HEK293 (cell line): ENCODE results near the gene PLCB1.

ENCODE experiments used
- CTCF ChIA-PET: fragments of 350-600 bp; formaldehyde crosslinking; extraction: SDS; loops from one replicate; lab custom pipeline; 2021; ENCODE audit warnings: antibody characterized with exemption; lab: Yijun Ruan, JAX
- POLR2A ChIA-PET: fragments of 300-600 bp; formaldehyde crosslinking; extraction: SDS; loops from one replicate; lab custom pipeline; 2020; ENCODE audit warnings: antibody characterized with exemption, inconsistent platforms; lab: Yijun Ruan, JAX
- H3K27ac ChIP-seq: fragments of 200-500 bp; sonication (Bioruptor generic); 2 replicates; pipeline ENCODE4 v1.5.1; 2014; ENCODE audit warnings: low read depth, low read length, control low read depth, inconsistent platforms; ENCODE audit errors: extremely low read depth
- H3K36me3 ChIP-seq, 2 experiments: fragments of 200-500 bp in 1 of 2; sonication (Bioruptor generic) in 1 of 2; 1 replicate in 1 of 2; 2 replicates in 1 of 2; pipeline ENCODE4 v1.5.1; 2014 to 2017; ENCODE audit warnings: inconsistent platforms in 2 of 2, low read length in 2 of 2; ENCODE audit not compliant: control insufficient read depth in 2 of 2, insufficient read depth in 1 of 2
- H3K4me1 ChIP-seq: fragments of 200-500 bp; sonication (Bioruptor generic); 2 replicates; pipeline ENCODE4 v1.5.1; 2014; ENCODE audit warnings: mild to moderate bottlenecking, low read length, inconsistent platforms; ENCODE audit not compliant: control insufficient read depth, insufficient read depth
- H3K4me3 ChIP-seq: 2 replicates; pipeline ENCODE4 v1.5.1; 2011; ENCODE audit warnings: low read depth, mild to moderate bottlenecking, control low read depth, low read length, moderate library complexity
- H3K9me3 ChIP-seq: fragments of 200-500 bp; sonication (Bioruptor generic); 2 replicates; pipeline ENCODE4 v1.5.1; 2014; ENCODE audit warnings: low read depth, low read length, inconsistent platforms; ENCODE audit not compliant: control insufficient read depth, insufficient read depth
- BCL11B ChIP-seq: fragments of 450-650 bp; formaldehyde crosslinking; IDR thresholded peaks from 2 replicates; pipeline ENCODE4 v1.5.1; 2016; ENCODE audit warnings: low read depth, missing biosample characterization, missing genetic modification characterization
- HOXA7 ChIP-seq: sonication (generic); formaldehyde crosslinking; IDR thresholded peaks from 2 replicates; pipeline ENCODE4 v1.8.1; 2022; ENCODE audit warnings: missing genetic modification reagents, borderline replicate concordance
- KLF10 ChIP-seq: fragments of 450-650 bp; IDR thresholded peaks from 2 replicates; pipeline ENCODE4 v1.5.1; 2018; ENCODE audit warnings: missing biosample characterization, mild to moderate bottlenecking, missing genetic modification characterization
- TRIM28 ChIP-seq: IDR thresholded peaks from 2 replicates; pipeline ENCODE4 v1.6.1; 2011; ENCODE audit warnings: low read length, control low read depth, borderline replicate concordance
- ZBTB48 ChIP-seq: fragments of 450-650 bp; formaldehyde crosslinking; IDR thresholded peaks from 2 replicates; pipeline ENCODE4 v1.5.1; 2016; ENCODE audit warnings: missing biosample characterization, missing genetic modification characterization
- ZFP69B ChIP-seq: fragments of 450-650 bp; formaldehyde crosslinking; IDR thresholded peaks from 2 replicates; pipeline ENCODE4 v1.5.1; 2016; ENCODE audit warnings: missing biosample characterization, missing genetic modification characterization
- ZNF121 ChIP-seq: fragments of 450-650 bp; formaldehyde crosslinking; IDR thresholded peaks from 2 replicates; pipeline ENCODE4 v1.5.1; 2016; ENCODE audit warnings: missing biosample characterization, missing genetic modification characterization
- ZNF140 ChIP-seq: fragments of 450-650 bp; formaldehyde crosslinking; IDR thresholded peaks from 2 replicates; pipeline ENCODE4 v1.5.1; 2016; ENCODE audit warnings: missing biosample characterization, missing genetic modification characterization
- ZNF175 ChIP-seq: fragments of 450-650 bp; formaldehyde crosslinking; IDR thresholded peaks from 2 replicates; pipeline ENCODE4 v1.5.1; 2016; ENCODE audit warnings: missing biosample characterization, missing genetic modification characterization
- ZNF19 ChIP-seq: fragments of 450-650 bp; formaldehyde crosslinking; IDR thresholded peaks from 2 replicates; pipeline ENCODE4; 2016; ENCODE audit warnings: missing biosample characterization, missing genetic modification characterization, low read depth
- ZNF354C ChIP-seq: fragments of 450-650 bp; formaldehyde crosslinking; IDR thresholded peaks from 2 replicates; pipeline ENCODE4 v1.5.1; 2016; ENCODE audit warnings: missing biosample characterization, missing genetic modification characterization, low read depth, borderline replicate concordance
- ZNF473 ChIP-seq: fragments of 450-650 bp; formaldehyde crosslinking; IDR thresholded peaks from 2 replicates; pipeline ENCODE4 v1.5.1; 2017; ENCODE audit warnings: missing biosample characterization, missing genetic modification characterization
- ZNF510 ChIP-seq: fragments of 450-650 bp; formaldehyde crosslinking; IDR thresholded peaks from 2 replicates; pipeline ENCODE4 v1.5.1; 2018; ENCODE audit warnings: mild to moderate bottlenecking, missing genetic modification characterization, missing biosample characterization; ENCODE audit not compliant: insufficient replicate concordance
- ZNF560 ChIP-seq: fragments of 450-650 bp; formaldehyde crosslinking; IDR thresholded peaks from 2 replicates; pipeline ENCODE4 v1.5.1; 2017; ENCODE audit warnings: missing biosample characterization, missing genetic modification characterization, borderline replicate concordance
- ZNF658 ChIP-seq: fragments of 450-650 bp; formaldehyde crosslinking; IDR thresholded peaks from 2 replicates; pipeline ENCODE4; 2016; ENCODE audit warnings: missing biosample characterization, missing genetic modification characterization
- ZNF777 ChIP-seq: fragments of 450-650 bp; formaldehyde crosslinking; IDR thresholded peaks from 2 replicates; pipeline ENCODE4 v1.5.1; 2017; ENCODE audit warnings: missing biosample characterization, missing genetic modification characterization, borderline replicate concordance
- TF ChIP-seq, protein P1 (sequence below): fragments of 450-650 bp; formaldehyde crosslinking; conservative IDR thresholded peaks from 2 replicates; pipeline ENCODE4 v1.5.1; 2016; ENCODE audit warnings: low read depth, missing biosample characterization, missing genetic modification characterization
- TF ChIP-seq, protein P2 (sequence below): fragments of 450-650 bp; formaldehyde crosslinking; IDR thresholded peaks from 2 replicates; pipeline ENCODE4 v1.5.1; 2016; ENCODE audit warnings: missing biosample characterization, missing genetic modification characterization
- TF ChIP-seq, protein P3 (sequence below): fragments of 450-650 bp; formaldehyde crosslinking; IDR thresholded peaks from 2 replicates; pipeline ENCODE4 v1.5.1; 2016; ENCODE audit warnings: missing biosample characterization, missing genetic modification characterization
- TF ChIP-seq, protein P4 (sequence below): fragments of 450-650 bp; formaldehyde crosslinking; IDR thresholded peaks from 2 replicates; pipeline ENCODE4 v1.5.1; 2017; ENCODE audit warnings: missing biosample characterization, mild to moderate bottlenecking, missing genetic modification characterization, moderate library complexity
- TF ChIP-seq, protein P5 (sequence below): fragments of 450-650 bp; formaldehyde crosslinking; IDR thresholded peaks from 2 replicates; pipeline ENCODE4 v1.5.1; 2016; ENCODE audit warnings: missing biosample characterization, missing genetic modification characterization, borderline replicate concordance

The PLCB1 gene

DNA sequence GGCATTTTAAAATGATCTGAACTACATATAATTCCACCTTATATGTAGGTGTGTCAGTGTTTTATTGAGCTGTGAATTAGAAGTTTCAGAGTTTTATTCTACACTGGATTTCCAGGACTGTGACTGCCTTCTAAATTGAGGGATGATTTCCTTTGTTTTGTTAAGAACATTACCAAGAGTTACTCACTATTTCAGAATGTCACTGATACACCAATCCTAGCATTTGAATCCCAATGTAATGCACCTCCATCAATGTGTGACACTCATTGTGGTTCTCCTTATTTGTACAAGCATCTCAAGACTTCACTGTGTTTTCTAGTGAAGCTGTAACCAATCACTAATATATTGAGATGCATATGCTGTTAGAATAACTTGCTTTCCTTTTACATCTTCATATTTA lies 86.8 kb downstream of the PLCB1 start:
- H3K4me3 ChIP-seq, result no peak overlapping the region
- ChIA-PET CTCF (interaction anchor here (0.6 kb wide), 2 partner anchors 37 to 175 kb away, joined by 3 to 5 read pairs; no protein-coding TSS in a partner anchor), POLR2A (no interaction called here)
- no peaks in the 10 kb centered on the region for H3K36me3 ChIP-seq
- no peaks in the 10 kb centered on the region for H3K9me3 ChIP-seq
- no peak for TF ChIP-seq ZNF140
- no peak for TF ChIP-seq ZNF510 (tag by site-specific recombination)
- TF ChIP-seq ZFP69B, result no peak
- no peak for TF ChIP-seq BCL11B
- no peak for TF ChIP-seq ZNF354C (tag by site-specific recombination)
- TF ChIP-seq ZNF175 (tag by site-specific recombination), result no peak
- no peak for TF ChIP-seq ZNF560 (tag by site-specific recombination)
- H3K27ac ChIP-seq, result no peak overlapping the region
- H3K4me1 ChIP-seq, result peaks cover 7% of the 10 kb centered on the region

DNA sequence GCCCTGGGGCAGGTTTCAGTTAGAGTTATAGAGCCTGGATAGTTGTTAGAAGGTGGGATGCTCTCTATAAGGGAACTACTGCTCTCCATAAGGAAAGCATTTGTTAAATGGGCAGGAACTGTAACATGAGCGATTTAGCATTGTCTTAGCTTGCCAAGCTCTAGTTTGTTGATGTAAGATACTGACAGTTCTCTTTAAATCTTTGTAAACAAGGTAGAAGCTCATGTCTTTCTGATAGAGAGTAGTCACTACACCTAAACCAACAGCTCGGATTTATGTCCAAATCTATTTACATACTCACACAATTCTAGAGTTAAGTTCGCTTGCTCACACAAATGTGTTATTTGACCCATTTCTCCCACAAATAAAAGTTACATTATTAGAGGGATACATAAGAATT lies 87.3 kb downstream of the PLCB1 start:
- Histone ChIP-seq H3K27ac (no peak overlapping the region), H3K36me3 (no peaks in the 10 kb centered on the region), H3K4me1 (peaks cover 7% of the 10 kb centered on the region), H3K4me3 (no peak overlapping the region), H3K9me3 (no peaks in the 10 kb centered on the region)
- ChIA-PET POLR2A (no interaction called here), CTCF (interaction anchor here (0.6 kb wide), 1 partner anchor 37 kb away, joined by 3 read pairs; no protein-coding TSS in a partner anchor)
- TF ChIP-seq, protein P1, sequence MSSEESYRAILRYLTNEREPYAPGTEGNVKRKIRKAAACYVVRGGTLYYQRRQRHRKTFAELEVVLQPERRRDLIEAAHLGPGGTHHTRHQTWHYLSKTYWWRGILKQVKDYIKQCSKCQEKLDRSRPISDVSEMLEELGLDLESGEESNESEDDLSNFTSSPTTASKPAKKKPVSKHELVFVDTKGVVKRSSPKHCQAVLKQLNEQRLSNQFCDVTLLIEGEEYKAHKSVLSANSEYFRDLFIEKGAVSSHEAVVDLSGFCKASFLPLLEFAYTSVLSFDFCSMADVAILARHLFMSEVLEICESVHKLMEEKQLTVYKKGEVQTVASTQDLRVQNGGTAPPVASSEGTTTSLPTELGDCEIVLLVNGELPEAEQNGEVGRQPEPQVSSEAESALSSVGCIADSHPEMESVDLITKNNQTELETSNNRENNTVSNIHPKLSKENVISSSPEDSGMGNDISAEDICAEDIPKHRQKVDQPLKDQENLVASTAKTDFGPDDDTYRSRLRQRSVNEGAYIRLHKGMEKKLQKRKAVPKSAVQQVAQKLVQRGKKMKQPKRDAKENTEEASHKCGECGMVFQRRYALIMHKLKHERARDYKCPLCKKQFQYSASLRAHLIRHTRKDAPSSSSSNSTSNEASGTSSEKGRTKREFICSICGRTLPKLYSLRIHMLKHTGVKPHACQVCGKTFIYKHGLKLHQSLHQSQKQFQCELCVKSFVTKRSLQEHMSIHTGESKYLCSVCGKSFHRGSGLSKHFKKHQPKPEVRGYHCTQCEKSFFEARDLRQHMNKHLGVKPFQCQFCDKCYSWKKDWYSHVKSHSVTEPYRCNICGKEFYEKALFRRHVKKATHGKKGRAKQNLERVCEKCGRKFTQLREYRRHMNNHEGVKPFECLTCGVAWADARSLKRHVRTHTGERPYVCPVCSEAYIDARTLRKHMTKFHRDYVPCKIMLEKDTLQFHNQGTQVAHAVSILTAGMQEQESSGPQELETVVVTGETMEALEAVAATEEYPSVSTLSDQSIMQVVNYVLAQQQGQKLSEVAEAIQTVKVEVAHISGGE (tag by site-specific recombination), result no peak
- TF ChIP-seq ZNF658 (tag by site-specific recombination), result no peak
- TF ChIP-seq, protein P2, sequence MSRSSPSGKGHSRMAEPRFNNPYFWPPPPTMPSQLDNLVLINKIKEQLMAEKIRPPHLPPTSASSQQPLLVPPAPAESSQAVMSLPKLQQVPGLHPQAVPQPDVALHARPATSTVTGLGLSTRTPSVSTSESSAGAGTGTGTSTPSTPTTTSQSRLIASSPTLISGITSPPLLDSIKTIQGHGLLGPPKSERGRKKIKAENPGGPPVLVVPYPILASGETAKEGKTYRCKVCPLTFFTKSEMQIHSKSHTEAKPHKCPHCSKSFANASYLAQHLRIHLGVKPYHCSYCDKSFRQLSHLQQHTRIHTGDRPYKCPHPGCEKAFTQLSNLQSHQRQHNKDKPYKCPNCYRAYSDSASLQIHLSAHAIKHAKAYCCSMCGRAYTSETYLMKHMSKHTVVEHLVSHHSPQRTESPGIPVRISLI (tag by site-specific recombination), result no peak
- TF ChIP-seq, protein P3, sequence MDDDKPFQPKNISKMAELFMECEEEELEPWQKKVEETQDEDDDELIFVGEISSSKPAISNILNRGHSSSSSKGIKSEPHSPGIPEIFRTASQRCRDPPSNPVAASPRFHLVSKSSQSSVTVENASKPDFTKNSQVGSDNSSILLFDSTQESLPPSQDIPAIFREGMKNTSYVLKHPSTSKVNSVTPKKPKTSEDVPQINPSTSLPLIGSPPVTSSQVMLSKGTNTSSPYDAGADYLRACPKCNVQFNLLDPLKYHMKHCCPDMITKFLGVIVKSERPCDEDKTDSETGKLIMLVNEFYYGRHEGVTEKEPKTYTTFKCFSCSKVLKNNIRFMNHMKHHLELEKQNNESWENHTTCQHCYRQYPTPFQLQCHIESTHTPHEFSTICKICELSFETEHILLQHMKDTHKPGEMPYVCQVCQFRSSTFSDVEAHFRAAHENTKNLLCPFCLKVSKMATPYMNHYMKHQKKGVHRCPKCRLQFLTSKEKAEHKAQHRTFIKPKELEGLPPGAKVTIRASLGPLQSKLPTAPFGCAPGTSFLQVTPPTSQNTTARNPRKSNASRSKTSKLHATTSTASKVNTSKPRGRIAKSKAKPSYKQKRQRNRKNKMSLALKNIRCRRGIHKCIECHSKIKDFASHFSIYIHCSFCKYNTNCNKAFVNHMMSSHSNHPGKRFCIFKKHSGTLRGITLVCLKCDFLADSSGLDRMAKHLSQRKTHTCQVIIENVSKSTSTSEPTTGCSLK (tag by site-specific recombination), result no peak

DNA sequence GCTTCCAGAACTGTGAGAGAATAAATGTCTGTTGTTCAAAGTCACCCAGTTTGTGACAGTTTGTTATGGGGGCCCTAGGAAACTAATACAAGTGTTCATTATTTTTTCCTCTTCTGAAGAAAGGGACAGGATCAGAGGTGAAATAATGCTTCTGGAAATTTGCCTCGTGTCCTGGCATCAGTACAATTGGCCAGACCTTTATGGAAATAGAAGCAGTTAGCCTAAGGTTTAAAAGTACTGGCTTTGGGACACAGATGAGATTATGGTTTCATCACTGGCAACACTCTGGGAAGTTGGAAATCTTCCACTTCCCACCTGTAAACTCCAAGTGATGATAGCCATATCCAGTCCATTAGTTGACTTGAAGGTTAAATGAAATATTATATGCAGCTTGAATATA lies 88.7 kb downstream of the PLCB1 start:
- Histone ChIP-seq H3K4me1 (no peaks in the 10 kb centered on the region), H3K27ac (no peak overlapping the region), H3K9me3 (no peaks in the 10 kb centered on the region), H3K4me3 (no peak overlapping the region), H3K36me3 (no peaks in the 10 kb centered on the region)
- ChIA-PET CTCF (no interaction called here), POLR2A (no interaction called here)
- TF ChIP-seq ZNF19 (tag by site-specific recombination), result no peak
- TF ChIP-seq ZNF473, result no peak
- no peak for TF ChIP-seq KLF10 (tag by site-specific recombination)
- TF ChIP-seq ZNF121, result no peak
- TF ChIP-seq HOXA7 (CRISPR knock-in tag), result no peak
- TF ChIP-seq TRIM28, result no peak
- no peak for TF ChIP-seq ZNF777 (tag by site-specific recombination)
- TF ChIP-seq, protein P4, sequence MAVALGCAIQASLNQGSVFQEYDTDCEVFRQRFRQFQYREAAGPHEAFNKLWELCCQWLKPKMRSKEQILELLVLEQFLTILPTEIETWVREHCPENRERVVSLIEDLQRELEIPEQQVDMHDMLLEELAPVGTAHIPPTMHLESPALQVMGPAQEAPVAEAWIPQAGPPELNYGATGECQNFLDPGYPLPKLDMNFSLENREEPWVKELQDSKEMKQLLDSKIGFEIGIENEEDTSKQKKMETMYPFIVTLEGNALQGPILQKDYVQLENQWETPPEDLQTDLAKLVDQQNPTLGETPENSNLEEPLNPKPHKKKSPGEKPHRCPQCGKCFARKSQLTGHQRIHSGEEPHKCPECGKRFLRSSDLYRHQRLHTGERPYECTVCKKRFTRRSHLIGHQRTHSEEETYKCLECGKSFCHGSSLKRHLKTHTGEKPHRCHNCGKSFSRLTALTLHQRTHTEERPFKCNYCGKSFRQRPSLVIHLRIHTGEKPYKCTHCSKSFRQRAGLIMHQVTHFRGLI (tag by site-specific recombination), result no peak
- TF ChIP-seq, protein P5, sequence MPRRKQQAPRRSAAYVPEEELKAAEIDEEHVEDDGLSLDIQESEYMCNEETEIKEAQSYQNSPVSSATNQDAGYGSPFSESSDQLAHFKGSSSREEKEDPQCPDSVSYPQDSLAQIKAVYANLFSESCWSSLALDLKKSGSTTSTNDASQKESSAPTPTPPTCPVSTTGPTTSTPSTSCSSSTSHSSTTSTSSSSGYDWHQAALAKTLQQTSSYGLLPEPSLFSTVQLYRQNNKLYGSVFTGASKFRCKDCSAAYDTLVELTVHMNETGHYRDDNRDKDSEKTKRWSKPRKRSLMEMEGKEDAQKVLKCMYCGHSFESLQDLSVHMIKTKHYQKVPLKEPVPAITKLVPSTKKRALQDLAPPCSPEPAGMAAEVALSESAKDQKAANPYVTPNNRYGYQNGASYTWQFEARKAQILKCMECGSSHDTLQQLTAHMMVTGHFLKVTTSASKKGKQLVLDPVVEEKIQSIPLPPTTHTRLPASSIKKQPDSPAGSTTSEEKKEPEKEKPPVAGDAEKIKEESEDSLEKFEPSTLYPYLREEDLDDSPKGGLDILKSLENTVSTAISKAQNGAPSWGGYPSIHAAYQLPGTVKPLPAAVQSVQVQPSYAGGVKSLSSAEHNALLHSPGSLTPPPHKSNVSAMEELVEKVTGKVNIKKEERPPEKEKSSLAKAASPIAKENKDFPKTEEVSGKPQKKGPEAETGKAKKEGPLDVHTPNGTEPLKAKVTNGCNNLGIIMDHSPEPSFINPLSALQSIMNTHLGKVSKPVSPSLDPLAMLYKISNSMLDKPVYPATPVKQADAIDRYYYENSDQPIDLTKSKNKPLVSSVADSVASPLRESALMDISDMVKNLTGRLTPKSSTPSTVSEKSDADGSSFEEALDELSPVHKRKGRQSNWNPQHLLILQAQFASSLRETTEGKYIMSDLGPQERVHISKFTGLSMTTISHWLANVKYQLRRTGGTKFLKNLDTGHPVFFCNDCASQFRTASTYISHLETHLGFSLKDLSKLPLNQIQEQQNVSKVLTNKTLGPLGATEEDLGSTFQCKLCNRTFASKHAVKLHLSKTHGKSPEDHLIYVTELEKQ, result no peak
- no peak for TF ChIP-seq ZBTB48 (tag by site-specific recombination)
